Activated CD8-positive, alpha-beta memory T cell treated with anti-CD3 and anti-CD28 coated beads for 1 hour (primary cell): ENCODE results near the gene OR10AD1.
"Not testable (repeated sequence)": the region's sequence is repeated elsewhere in the genome, so short reads cannot be mapped to it uniquely, and the experiment has no call there.

Source experiments
- DNase-seq, 2 donors: peaks; one replicate each; pipeline ENCODE4 v3.0.0-alpha.2; 2020; ENCODE audit warnings: low read depth in 1 of 2; ENCODE audit errors: extremely low read depth in 1 of 2

OR10AD1 gene

GRCh38 chr12:48203192-48203591, at the start of gene OR10AD1:
OR10AD1 (minus strand) TSS chr12:48203292; CDS start chr12:48203292, 0 bp downstream.
- DNase-seq: no peak

GRCh38 chr12:48247181-48247966, 44.3 kb upstream of the OR10AD1 start:
- DNase-seq: no peak

GRCh38 chr12:48237162-48237561, 34.1 kb upstream of the OR10AD1 start:
- no peak for DNase-seq

GRCh38 chr12:48235796-48236333, 32.8 kb upstream of the OR10AD1 start:
- no peak for DNase-seq

- not testable (repeated sequence) for DNase-seq
Measured at GRCh38 chr12:48231169-48231958, 28.3 kb upstream of the OR10AD1 start.

GRCh38 chr12:48224533-48224932, 21.4 kb upstream of the OR10AD1 start:
- DNase-seq: not testable (repeated sequence)

GRCh38 chr12:48221645-48222044, 18.6 kb upstream of the OR10AD1 start:
- no peak for DNase-seq

- DNase-seq: no peak
Measured at GRCh38 chr12:48220701-48221100, 17.6 kb upstream of the OR10AD1 start.

- DNase-seq: no peak
Measured at GRCh38 chr12:48219631-48220030, 16.5 kb upstream of the OR10AD1 start.

GRCh38 chr12:48216785-48217184, 13.7 kb upstream of the OR10AD1 start:
- no peak for DNase-seq

- not testable (repeated sequence) for DNase-seq
Measured at GRCh38 chr12:48209495-48209894, 6.4 kb upstream of the OR10AD1 start.

GRCh38 chr12:48202766-48203165, 326 bp downstream of the OR10AD1 start:
- no peak for DNase-seq

GRCh38 chr12:48201516-48201915, 1.6 kb downstream of the OR10AD1 start:
- DNase-seq: no peak

GRCh38 chr12:48201091-48201490, 2.0 kb downstream of the OR10AD1 start:
- no peak for DNase-seq

GRCh38 chr12:48199774-48200221, 3.3 kb downstream of the OR10AD1 start:
- DNase-seq: no peak

- no peak for DNase-seq
Measured at GRCh38 chr12:48198985-48199384, 4.1 kb downstream of the OR10AD1 start.

GRCh38 chr12:48198672-48198971, 4.5 kb downstream of the OR10AD1 start:
- DNase-seq: no peak

- peak; percentile 76 to 79 for DNase-seq
Measured at GRCh38 chr12:48197971-48198671, 5.0 kb downstream of the OR10AD1 start.

- no peak for DNase-seq
Measured at GRCh38 chr12:48197549-48197970, 5.5 kb downstream of the OR10AD1 start.

- no peak for DNase-seq
Measured at GRCh38 chr12:48194799-48195201, 8.3 kb downstream of the OR10AD1 start.

GRCh38 chr12:48193623-48194022, 9.5 kb downstream of the OR10AD1 start:
- no peak for DNase-seq
